ENCODE measurements around the gene KYNU. TPM values are rescaled to one million over a fixed set of nuclear protein-coding genes. Genes with fewer than 3 reads are reported as not detected.
A peak's percentile ranks its signal among the peaks of the same experiment; 100 is the strongest.

Gene KYNU
- total and polyA plus RNA-seq, 2 of the 13 experiments (the other 11 are each of a cell fraction or from before 2014, with no cell fraction given): 21.9 to 68.6 TPM

DNA sequence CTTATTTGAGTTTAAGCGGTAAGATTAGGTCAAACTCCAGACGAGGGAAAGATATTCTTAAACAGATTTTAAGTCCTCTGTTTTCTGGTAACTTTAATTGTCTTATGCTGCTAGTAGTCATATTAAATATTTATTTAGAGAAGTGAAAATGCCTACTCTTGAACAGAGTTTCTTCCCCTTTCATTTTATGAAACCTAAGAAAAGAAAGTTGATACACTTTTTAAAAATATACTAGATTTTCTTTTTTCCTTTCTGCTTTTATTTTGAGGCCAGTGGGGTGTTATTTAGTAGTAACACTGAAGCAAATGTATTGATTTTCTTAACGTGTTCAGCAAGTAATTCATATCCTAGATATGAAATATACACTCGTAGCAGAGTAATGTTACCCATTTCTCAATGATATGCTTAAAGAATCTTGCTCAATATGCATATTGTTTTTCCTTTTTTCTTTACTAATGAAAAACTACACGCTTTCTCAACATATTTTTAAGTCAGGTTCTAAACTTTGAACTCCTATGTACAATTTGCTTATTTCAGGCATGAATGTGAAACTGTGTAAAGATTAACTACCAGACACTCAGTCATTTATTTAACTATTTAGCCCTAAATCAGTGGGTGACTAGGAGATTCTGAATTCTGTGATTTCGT is 691 bp downstream of the KYNU start (continued):
- TF ChIP-seq, protein P1, sequence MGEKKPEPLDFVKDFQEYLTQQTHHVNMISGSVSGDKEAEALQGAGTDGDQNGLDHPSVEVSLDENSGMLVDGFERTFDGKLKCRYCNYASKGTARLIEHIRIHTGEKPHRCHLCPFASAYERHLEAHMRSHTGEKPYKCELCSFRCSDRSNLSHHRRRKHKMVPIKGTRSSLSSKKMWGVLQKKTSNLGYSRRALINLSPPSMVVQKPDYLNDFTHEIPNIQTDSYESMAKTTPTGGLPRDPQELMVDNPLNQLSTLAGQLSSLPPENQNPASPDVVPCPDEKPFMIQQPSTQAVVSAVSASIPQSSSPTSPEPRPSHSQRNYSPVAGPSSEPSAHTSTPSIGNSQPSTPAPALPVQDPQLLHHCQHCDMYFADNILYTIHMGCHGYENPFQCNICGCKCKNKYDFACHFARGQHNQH (CRISPR knock-in tag; IDR thresholded peaks at IDR 0.05): no peak
- TF ChIP-seq ASH2L (IDR thresholded peaks at IDR 0.05; ENCODE audit: insufficient read length, low read depth, low read length): peak; percentile 49
- TF ChIP-seq KAT7 (CRISPR knock-in tag; IDR thresholded peaks at IDR 0.05; ENCODE audit: borderline replicate concordance): 0 out of 2 replicates have a peak, but pooled peaks have one; percentile 17
- TF ChIP-seq NFE2L2 (IDR thresholded peaks at IDR 0.05; ENCODE audit: low read length): no peak
- TF ChIP-seq ZNF496 (CRISPR knock-in tag; IDR thresholded peaks at IDR 0.05; ENCODE audit: insufficient replicate concordance): no peak
- no peak for TF ChIP-seq ZNF556 (CRISPR knock-in tag; IDR thresholded peaks at IDR 0.05; ENCODE audit: borderline replicate concordance)
- peak; percentile 80 for TF ChIP-seq HNF4A (CRISPR knock-in tag; IDR thresholded peaks at IDR 0.05)
- peak; percentile 48; the same call in 1 of the 2 replicates for TF ChIP-seq FOXJ3 (CRISPR knock-in tag; IDR thresholded peaks at IDR 0.05; ENCODE audit: borderline replicate concordance)
- TF ChIP-seq, protein P2, sequence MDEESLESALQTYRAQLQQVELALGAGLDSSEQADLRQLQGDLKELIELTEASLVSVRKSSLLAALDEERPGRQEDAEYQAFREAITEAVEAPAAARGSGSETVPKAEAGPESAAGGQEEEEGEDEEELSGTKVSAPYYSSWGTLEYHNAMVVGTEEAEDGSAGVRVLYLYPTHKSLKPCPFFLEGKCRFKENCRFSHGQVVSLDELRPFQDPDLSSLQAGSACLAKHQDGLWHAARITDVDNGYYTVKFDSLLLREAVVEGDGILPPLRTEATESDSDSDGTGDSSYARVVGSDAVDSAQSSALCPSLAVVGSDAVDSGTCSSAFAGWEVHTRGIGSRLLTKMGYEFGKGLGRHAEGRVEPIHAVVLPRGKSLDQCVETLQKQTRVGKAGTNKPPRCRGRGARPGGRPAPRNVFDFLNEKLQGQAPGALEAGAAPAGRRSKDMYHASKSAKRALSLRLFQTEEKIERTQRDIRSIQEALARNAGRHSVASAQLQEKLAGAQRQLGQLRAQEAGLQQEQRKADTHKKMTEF (CRISPR knock-in tag; IDR thresholded peaks at IDR 0.05): 0 out of 2 replicates have a peak, but pooled peaks have one; percentile 24
- no peak; the same call in 1 of the 2 replicates for TF ChIP-seq POLR2AphosphoS5 (IDR thresholded peaks at IDR 0.05; ENCODE audit: low read depth, low read length)
- TF ChIP-seq FOXA3 (CRISPR knock-in tag; IDR thresholded peaks at IDR 0.05): peak; percentile 64
- TF ChIP-seq BHLHE40 (IDR thresholded peaks at IDR 0.05; ENCODE audit: low read length): no peak
- TF ChIP-seq, protein P3, sequence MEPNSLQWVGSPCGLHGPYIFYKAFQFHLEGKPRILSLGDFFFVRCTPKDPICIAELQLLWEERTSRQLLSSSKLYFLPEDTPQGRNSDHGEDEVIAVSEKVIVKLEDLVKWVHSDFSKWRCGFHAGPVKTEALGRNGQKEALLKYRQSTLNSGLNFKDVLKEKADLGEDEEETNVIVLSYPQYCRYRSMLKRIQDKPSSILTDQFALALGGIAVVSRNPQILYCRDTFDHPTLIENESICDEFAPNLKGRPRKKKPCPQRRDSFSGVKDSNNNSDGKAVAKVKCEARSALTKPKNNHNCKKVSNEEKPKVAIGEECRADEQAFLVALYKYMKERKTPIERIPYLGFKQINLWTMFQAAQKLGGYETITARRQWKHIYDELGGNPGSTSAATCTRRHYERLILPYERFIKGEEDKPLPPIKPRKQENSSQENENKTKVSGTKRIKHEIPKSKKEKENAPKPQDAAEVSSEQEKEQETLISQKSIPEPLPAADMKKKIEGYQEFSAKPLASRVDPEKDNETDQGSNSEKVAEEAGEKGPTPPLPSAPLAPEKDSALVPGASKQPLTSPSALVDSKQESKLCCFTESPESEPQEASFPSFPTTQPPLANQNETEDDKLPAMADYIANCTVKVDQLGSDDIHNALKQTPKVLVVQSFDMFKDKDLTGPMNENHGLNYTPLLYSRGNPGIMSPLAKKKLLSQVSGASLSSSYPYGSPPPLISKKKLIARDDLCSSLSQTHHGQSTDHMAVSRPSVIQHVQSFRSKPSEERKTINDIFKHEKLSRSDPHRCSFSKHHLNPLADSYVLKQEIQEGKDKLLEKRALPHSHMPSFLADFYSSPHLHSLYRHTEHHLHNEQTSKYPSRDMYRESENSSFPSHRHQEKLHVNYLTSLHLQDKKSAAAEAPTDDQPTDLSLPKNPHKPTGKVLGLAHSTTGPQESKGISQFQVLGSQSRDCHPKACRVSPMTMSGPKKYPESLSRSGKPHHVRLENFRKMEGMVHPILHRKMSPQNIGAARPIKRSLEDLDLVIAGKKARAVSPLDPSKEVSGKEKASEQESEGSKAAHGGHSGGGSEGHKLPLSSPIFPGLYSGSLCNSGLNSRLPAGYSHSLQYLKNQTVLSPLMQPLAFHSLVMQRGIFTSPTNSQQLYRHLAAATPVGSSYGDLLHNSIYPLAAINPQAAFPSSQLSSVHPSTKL (CRISPR knock-in tag; IDR thresholded peaks at IDR 0.05): peak; percentile 59
- TF ChIP-seq, protein P4, sequence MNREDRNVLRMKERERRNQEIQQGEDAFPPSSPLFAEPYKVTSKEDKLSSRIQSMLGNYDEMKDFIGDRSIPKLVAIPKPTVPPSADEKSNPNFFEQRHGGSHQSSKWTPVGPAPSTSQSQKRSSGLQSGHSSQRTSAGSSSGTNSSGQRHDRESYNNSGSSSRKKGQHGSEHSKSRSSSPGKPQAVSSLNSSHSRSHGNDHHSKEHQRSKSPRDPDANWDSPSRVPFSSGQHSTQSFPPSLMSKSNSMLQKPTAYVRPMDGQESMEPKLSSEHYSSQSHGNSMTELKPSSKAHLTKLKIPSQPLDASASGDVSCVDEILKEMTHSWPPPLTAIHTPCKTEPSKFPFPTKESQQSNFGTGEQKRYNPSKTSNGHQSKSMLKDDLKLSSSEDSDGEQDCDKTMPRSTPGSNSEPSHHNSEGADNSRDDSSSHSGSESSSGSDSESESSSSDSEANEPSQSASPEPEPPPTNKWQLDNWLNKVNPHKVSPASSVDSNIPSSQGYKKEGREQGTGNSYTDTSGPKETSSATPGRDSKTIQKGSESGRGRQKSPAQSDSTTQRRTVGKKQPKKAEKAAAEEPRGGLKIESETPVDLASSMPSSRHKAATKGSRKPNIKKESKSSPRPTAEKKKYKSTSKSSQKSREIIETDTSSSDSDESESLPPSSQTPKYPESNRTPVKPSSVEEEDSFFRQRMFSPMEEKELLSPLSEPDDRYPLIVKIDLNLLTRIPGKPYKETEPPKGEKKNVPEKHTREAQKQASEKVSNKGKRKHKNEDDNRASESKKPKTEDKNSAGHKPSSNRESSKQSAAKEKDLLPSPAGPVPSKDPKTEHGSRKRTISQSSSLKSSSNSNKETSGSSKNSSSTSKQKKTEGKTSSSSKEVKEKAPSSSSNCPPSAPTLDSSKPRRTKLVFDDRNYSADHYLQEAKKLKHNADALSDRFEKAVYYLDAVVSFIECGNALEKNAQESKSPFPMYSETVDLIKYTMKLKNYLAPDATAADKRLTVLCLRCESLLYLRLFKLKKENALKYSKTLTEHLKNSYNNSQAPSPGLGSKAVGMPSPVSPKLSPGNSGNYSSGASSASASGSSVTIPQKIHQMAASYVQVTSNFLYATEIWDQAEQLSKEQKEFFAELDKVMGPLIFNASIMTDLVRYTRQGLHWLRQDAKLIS (CRISPR knock-in tag; IDR thresholded peaks at IDR 0.05): 0 out of 2 replicates have a peak, but pooled peaks have one; percentile 23
- TF ChIP-seq, protein P5, sequence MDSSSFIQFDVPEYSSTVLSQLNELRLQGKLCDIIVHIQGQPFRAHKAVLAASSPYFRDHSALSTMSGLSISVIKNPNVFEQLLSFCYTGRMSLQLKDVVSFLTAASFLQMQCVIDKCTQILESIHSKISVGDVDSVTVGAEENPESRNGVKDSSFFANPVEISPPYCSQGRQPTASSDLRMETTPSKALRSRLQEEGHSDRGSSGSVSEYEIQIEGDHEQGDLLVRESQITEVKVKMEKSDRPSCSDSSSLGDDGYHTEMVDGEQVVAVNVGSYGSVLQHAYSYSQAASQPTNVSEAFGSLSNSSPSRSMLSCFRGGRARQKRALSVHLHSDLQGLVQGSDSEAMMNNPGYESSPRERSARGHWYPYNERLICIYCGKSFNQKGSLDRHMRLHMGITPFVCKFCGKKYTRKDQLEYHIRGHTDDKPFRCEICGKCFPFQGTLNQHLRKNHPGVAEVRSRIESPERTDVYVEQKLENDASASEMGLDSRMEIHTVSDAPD (CRISPR knock-in tag; IDR thresholded peaks at IDR 0.05): no peak

Data from HepG2 (cell line).